Effector CD4-positive, alpha-beta T cell (primary cell): ENCODE results near the gene IRF2BPL.

ENCODE experiments used
- DNase-seq: peaks from one replicate; pipeline ENCODE4 v3.0.0-alpha.2; 2020

The IRF2BPL gene

DNA sequence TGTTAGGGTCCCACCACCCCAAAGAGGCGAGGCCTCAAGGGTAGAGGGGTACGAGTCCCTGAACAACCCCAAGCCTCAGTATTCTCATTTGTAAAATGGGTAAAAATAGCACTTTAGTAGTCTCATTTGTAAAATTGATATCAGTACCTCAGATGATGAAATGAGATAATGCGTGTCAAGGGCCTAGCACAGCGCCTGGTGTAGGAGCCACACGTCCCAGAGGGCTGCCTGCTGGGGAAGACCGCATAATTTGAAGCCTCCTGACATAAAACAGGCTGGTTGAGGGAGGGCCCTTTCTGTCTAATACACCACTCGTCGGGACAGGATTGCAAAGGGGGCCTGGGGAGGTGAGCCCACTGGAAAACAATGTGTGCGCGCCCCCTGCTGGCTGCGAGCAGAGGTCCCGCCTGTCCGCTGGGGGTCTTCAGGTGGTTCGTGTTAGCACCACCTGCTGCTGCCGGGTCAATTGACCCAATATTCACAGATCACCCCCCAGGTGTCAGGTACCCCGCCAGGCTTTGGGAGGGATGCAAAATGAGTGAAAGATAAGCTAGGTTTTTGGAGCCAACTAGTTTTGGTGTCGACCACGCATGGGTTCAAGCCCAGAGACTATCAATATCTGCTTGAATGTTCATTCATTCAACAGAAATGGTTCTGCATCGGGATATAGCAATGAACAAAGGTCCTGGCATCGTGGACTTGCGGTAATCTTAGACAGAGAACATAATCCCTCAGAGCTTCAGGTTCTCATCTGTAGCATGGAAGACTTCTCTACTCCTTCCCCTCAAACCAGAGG lies 24.7 kb upstream of the IRF2BPL start:
- peak; percentile 74 for DNase-seq

DNA sequence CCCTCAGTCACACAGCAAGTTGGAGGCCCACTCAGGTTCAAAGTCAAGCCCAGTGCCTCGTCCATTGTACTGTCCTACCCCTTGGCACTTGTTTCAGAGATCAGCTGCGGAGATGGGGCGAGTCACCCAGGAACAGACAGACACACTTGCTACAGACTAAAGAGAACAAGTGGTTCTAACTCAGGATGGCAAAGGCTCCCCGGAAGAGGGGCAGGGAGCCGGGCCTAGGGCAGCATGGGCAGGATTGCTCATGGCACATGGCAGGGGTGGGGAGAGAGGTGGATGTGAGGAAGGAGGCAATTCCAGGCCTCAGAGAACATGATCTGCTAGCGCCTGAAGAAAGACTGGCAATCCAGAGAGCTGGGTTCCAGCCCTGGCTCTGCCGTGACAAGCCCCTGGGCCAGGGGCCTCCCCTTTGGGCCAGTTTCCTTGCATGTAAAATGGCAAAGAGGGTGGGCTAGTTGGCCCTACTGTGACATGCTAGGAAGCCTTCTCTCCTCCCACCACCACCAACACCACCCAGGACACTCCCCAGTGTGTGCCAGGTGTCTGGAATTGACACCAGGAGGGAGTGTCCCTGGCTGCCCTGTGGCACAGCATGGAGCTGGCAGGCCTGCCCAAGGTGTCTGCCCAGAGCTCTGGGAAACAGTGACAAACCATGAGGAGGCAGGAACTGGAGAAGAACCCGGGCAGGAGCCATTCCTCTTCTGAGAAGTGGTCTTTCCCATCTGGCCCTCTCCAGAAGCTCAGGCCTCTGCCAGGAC lies 24.0 kb upstream of the IRF2BPL start:
- DNase-seq: no peak

DNA sequence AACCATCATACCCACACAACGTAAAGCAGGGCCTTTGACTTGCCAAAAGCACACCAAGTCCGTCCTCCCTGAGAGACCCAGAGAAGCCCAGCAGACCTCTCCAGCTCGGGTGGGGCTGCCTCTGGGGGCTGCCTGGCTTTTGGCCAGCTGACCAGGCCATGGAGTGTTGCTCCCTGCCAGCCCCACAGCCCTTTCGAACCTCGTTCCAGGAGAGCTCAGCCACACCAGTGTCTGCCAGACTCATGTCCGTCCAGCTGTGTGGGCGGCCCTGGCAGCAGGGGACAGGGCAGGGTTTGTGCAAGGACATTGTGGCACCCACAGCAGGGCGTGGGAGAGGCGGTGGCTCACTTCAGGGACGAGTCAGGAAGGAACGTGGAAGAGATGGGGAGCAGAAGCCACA lies 22.6 kb upstream of the IRF2BPL start:
- no peak for DNase-seq

DNA sequence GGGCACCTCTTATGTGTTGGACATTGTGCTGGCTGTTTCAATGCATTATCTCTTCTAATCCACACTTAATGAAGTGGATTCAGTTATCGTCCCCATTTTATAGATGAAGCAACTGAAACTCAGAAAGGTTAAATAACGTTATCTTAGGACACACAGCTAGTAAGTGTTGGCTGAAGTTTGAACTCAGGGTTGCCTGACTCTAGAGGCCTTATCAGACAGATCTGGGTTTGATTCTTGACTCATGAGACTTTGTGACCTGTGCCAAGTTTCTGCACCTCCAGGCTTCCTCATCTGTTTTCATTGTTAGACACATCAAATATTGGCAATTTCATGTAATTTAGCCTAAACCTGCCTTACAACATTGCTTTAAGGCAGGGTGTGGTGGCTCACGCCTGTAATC lies 18.2 kb upstream of the IRF2BPL start:
- DNase-seq: no peak

DNA sequence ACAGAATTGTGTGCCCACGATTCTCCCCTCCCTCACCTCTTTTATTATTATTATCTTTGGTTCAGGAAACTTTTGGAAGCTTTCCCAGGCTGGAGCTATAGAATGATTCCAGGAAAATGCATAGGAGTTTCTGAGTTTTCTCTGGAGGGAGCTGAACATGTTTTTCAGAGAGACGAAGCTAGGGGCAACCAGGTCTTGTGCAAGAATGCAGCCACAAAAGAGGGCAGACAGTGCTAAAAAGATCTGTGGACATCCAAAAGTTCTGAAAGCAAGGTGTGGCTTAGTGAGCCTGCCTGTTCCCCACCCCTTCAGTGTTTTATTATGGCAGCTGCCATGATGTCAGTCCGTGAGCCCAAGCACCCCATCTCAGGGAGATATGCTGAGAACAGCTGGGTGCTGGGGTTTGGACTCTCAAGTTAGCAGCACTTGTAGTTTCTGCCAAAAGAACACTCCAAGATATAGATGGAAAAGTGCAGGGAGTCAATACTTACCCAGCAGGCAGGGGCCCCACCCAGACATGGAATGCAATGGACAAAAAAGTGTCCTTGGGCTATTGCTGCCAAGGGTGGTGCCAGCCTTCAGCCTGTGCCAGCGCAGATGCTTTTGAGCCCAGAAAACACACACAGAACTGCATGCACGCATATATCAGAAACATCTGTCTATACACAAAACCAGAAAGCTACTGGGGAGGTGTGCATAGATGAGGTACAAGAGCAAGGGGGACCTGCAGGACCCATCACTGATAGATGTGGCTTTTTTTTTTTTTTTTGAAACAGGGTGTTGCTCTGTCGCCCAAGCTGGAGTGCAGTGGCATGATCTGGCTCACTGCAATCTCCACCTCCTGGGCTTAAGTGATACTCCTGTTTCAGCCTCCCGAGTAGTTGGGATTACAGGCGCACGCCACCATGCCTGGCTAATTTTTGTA lies 17.0 kb upstream of the IRF2BPL start:
- DNase-seq: no peak

DNA sequence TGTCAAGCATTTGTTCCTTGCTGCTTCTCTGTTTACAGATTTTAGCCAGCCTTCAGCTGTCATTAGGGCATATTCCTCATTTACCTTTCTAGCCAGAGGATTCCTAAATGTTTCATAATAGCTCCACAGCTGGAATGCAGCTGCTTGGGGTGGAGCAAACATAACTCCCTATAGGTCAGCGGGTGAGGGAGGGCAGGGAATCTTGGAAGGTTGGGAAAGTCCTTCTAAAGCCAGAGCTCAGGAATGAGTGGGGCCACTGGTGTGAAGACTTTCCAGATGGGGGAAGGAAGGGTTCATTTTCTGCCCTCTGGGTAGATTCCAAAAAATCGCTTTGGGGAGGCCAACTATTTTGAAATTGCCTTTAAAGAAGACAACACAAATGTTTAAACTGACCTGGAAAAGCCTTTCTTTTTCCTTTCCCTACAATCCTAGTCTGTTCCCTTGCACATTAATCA lies 16.3 kb upstream of the IRF2BPL start:
- no peak for DNase-seq

DNA sequence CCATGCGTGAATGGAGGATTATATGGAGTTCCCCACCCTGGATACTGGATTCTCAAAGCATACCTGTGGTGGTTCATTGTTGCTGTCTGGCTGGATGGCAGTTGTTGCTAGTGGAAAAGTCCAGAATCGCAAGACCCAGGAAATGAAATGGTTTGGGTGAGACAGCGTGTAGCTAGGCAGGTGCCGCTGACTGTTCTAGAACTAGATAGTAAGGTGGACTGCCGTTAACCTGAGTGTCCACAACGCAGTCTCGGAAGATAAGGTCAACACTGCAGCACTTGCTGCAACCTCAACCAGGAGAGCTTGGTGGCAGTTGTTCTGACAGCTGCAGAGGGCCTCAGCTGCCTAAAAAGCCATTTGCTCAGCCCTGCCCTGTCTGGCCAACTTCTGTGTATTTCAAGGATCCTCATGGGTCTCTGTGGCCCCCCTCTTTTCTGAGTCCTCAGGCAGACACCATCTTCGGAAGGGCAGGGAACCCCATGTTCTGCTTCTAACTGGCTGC lies 15.5 kb upstream of the IRF2BPL start:
- no peak for DNase-seq

DNA sequence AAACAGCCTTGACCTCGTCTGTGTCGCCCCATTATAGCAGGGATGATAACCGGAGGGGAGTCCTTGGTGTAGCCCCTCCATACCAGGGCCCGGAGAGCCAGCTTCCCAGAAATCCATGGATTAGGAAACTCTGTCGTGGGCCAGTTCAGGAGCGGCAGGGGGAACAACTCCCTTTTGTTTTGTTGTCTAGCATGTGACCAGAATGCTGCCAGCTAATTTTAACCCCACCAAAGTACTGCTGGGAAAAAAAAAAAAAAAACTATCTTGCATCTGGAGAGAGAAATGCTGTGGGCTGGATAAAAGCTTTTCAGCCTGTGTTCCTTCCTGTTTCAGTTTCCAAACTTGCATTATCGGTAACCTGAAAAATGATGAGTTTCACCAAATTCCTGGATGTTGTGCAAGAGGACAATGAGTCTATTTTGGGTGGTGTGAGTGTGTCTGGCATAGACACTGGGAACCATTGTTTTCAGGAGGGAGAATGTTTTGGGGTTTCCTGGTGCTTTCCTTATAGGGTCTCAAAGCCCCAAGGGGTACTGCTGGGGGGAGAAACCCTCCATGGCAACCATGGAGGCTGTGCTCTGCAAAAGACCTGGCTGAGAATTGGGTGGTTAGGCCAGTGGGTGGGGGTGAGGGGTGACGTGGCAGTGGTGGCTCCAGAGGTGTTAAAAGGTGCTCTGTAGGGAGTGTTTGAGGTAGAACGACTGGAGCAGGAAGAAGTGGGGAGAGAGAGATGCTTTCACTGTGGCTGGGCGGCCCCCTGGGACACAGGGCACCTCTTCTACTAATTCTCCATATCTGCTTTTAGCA lies 14.9 kb upstream of the IRF2BPL start:
- DNase-seq: no peak

DNA sequence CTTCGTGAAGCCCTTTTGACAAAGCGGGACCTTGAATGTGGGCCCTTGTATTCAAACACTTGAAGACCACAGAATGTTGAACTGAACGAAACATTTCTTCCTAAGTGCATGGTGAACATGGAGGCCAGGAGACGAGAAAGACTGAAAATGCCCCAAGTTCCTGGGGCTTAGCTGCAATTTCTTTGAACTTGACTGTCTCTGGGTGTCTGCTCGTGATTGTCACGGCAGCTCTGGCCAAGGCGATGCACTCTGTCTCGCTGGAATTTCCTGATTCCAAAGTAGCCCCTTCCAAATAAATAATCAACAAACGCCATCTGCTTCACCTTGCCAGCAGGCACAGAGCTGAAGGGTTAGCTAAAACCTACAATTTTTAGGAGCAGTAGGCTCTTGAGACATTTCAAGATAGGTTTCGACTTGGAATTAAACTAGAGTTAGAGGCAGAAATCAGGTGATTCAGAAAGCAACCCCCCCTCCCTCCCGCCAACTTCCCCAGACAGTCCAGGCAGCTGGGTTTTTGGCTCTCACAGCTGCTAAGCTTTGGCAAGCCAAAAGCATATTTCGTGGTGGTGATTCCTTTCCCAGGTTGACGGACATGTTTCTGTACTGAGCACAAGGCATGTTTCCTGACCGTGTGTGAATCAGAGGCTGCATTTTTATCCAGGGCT lies 13.5 kb upstream of the IRF2BPL start:
- DNase-seq: no peak

DNA sequence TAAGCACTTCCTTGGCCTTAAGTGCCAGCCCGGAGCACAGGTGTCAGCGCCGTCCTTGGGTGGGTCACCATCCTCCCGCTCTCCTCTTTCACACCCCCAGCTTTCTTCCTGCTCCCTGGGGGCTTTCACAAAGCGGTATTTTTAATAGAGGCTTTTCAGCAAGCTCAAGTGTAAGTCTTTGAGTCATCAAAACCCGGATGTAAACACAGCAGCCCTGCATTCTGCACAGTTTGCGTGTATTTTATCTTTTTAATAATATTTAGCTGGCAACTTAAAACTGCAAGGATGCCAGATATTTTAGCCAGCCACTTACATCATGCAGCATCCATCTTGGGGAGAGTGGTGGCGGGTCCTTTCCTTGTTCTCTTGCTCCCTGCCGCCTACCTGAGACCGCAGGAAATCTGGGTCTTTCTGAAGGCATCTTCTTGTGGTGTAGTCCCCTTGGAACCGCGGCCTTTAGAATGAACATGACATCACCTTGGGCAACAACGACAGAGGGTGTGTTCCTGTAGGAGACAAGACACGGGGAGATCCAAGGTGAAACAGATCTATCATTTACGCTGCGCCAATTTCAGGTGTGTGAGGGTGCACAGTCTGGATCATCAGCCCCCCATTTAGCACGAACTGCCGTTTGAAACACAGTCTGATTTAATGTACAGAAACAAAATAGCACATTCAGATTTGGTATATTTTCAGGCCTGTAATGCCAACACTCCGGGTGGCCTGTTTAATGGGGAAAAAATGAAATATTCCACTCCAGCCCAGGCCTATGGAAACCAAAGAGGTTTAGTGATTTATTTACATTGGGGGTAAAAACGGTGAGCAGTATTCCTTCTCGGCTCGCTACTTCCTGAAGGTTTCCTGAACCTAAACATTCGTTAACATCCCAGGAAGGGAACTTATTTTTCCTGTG lies 12.5 kb upstream of the IRF2BPL start:
- peak; percentile 35 for DNase-seq

DNA sequence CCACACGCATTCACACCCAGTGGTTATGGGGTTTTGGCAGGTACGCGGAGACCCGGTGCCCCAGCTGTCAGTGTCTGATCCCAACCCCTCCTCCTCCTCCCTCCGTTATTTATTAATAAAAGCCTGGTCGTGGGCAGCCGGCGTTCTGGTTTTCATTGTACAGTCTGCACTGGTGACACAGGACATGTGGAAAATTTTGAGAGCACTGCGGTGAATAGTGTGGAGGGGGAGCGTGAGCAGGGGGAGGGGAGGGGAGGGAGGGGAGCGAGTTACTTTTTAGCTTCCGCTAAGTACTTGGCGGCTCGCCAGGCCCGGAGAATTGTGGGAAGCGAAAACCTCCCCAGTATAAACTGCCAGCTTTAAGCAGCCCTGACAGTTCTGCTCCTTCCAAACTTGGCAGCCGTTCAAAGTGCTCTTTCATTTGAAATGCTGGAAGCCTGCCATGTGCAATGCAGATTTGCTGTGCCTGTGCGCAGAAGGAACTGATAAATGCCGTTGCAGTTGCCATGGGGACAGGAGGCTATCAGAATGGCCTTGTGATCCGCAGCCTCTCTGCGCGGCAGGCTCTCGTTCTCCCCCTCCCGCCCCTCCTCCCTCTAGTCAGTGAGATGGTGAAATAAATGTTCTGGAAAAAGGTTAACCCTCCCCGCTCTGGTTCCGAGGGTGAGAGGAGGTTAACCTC lies 11.7 kb upstream of the IRF2BPL start:
- DNase-seq: peak; percentile 99

DNA sequence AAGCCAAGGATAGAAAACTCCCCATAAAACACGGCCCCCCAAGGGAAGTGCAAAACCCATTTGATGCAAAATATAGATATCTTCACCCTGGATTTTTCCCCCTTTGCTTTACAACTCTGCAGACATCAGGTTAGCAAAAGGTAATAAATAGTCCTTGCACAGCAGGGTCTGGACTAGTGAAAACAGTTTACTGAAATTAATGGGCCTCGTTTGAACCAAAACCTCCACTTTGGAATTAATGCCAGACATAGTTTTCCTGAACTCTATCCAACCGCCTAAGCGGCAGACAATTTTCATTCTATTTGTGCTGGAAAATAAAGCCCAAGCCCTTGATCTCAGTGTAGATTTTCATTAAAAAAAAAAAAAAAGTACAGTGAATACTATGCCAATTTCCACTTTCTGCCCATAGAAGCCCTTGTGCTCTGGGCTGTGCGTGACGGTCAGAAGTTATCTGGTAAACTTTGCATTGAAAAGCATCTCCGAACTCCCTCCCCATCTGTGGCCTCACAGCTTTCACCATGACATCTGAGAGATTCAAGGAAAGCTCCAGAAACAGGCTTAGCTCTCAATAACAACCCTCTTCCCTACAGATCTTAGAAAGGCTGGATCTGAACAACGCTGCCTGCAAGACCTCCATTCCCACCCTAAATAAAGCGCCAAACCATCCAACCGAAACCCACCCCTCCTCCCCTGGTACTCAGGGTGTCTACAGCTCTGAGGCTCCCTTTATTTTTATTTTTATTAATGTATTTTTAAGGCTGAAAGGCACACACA lies 11.0 kb upstream of the IRF2BPL start:
- DNase-seq: no peak

DNA sequence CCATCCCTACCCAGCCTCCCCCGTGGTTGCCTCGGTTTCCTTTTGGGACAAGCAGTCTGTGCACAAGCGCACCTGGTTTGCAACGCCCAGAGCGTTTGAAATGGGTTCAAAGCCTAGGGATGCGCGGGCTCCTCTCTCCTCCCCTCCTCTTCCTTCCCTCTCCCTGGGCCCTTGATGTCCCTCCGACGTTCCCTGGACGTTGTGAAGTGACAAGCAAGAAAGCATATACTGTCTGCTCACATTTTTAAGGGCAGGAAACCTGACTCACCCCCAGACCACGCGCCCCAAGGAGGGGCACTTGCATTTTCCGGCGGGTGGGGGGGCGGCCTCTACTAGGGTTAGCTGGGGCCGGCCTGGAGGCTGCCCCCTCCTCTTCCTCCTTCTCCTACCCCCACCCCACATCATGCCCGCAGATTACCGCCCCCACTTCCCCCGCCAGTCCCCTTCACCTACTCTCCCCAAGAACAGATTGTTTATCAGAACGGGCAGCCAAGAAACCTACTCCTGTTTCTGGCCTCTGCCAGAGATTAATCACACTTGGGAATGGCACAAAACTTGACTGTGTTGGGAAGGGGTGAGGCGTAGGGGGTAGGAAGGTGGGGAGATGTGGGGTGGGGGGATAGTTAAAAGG lies 9.5 kb upstream of the IRF2BPL start:
- DNase-seq: peak; percentile 51

DNA sequence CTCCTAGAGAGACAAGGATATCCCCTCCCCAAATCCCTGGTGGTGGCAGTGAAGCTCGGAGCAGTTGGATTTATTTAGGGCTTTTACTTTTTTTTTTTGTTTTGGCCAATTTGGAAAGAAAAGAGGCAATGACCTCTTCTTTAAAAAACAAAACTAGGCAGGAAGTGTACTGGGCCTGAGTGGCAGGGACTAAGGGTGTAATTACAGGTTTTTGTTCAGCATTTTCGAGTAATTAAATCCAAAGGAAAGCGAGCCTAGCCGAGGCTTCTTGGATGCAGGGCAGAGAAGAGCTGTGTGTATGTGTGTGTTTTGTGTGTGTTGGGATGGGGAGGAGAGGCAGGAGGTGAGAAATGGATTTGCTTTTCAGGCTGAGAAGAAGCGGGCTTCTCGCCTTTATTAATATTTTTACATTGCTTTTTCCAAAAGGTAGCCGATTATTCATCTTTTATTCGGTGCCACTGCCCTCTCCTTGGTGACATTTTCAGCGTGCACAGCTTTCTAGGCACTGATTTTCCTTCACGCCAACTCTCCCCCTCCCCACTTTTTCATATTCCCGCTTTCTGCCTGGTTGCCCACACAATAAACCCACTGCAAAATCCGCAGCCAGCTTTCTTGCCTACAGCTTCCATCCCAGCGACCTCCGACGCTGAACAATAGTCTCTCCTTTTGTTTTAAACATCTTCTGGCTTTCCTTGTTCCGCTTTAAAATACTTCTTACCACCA lies 8.9 kb upstream of the IRF2BPL start:
- no peak for DNase-seq

DNA sequence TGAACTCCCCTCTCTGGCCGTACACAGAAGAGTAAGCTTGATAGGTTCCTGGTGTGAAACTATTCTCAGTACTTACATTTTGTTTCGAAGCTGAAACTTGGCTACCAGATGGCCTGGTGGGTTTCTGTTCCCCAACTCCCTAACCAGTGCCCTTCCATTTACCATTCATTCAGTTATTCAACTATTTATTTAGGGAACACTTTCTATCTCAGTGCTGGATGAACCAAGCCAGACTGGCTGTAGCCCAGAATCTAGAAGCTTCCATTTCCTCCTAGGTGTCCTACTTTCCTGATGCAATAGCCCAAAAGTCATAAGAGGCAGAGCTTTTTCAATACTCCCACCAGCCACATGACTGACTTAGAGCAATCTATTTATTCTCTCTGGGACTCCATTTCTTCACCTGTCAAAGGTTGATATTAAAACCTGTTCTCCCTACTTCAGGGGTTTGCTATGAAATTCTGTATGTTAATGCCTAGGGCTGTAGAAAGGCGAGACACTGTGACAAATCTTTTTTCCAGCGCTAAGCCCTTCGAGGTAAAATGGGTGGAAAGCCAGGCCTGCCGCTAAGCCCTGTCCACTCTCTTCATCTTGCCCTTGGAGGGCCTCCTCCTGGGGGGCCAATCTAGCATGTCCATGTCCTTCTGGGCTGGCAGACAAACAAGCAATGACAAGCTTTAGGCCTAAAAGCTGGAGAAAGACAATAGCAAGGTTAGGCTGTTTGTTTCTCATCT lies 8.1 kb upstream of the IRF2BPL start:
- DNase-seq: no peak

DNA sequence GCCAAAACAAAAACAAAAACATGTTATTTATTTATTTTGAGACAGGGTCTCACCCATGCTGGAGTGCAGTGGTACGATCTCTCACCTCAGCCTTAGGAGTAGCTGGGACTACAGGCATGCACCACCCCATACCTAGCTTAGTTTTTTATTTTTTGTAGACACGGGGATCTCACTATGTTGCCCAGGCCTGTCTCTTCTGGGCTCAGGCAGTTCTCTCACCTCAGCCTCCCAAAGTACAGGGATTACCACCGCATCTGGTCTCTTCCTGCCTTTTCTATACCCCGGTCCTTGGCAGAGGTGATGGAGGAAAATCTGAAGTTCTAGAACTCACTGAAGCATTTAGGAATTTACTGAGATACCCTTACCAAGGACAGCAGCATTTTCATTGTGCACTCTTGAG lies 6.8 kb upstream of the IRF2BPL start:
- no peak for DNase-seq
